K562 (cell line): ENCODE measurements around the gene TMEM225B. TPM values are rescaled to one million over a fixed set of nuclear protein-coding genes. Genes with fewer than 3 reads are reported as not detected.
A peak's percentile ranks its signal among the peaks of the same experiment; 100 is the strongest.

Experiments
- ADNP ChIP-seq: fragments of 200-800 bp; sonication (Bioruptor generic); IDR thresholded peaks from 2 replicates; pipeline ENCODE4 v1.6.1; 2016; ENCODE audit warnings: missing genetic modification characterization, missing compliant biosample characterization
- ARID3A ChIP-seq: IDR thresholded peaks from 2 replicates; pipeline ENCODE4 v1.6.1; 2012; ENCODE audit warnings: low read depth, low read length, improper control_type of control experiment, borderline replicate concordance
- ATF1 ChIP-seq, 2 experiments: fragments of 450-650 bp in 1 of 2; IDR thresholded peaks; 2 replicates each; pipeline ENCODE4 v1.6.1; 2016; ENCODE audit warnings: missing compliant biosample characterization in 1 of 2, missing genetic modification characterization in 1 of 2
- CHD2 ChIP-seq: IDR thresholded peaks from 2 replicates; pipeline ENCODE4 v1.6.1; 2011; ENCODE audit warnings: low read depth, low read length
- CTBP1 ChIP-seq: fragments of 450-650 bp; IDR thresholded peaks from 2 replicates; pipeline ENCODE4 v1.6.1; 2016; ENCODE audit warnings: borderline replicate concordance
- DACH1 ChIP-seq: fragments of 450-650 bp; IDR thresholded peaks from 2 replicates; pipeline ENCODE4 v1.6.1; 2018; ENCODE audit not compliant: partially characterized antibody
- E2F4 ChIP-seq: sonication (generic); formaldehyde crosslinking; IDR thresholded peaks from 2 replicates; pipeline ENCODE4 v1.8.0; 2022; ENCODE audit warnings: mild to moderate bottlenecking, low read depth, missing genetic modification reagents
- LCOR ChIP-seq: sonication (generic); formaldehyde crosslinking; IDR thresholded peaks from 2 replicates; pipeline ENCODE4 v1.8.0; 2022; ENCODE audit warnings: mild to moderate bottlenecking, missing genetic modification reagents
- MYBL2 ChIP-seq, 2 experiments: fragments of 450-650 bp in 1 of 2; sonication (generic) in 1 of 2; formaldehyde crosslinking in 1 of 2; IDR thresholded peaks; 2 replicates each; pipeline versions ENCODE4 v1.6.1 to v1.8.1; 2017 to 2022; ENCODE audit warnings: borderline replicate concordance in 1 of 2, inconsistent platforms in 1 of 2, low read depth in 1 of 2, mild to moderate bottlenecking in 1 of 2, missing genetic modification reagents in 1 of 2, moderate library complexity in 1 of 2
- NR2C1 ChIP-seq, 2 experiments: fragments of 450-650 bp; IDR thresholded peaks; 2 replicates each; pipeline ENCODE4 v1.6.1; 2017; ENCODE audit warnings: mild to moderate bottlenecking in 2 of 2, antibody characterized with exemption in 1 of 2, inconsistent platforms in 1 of 2, missing compliant biosample characterization in 1 of 2, missing genetic modification characterization in 1 of 2
- RBFOX2 ChIP-seq: fragments of 200-400 bp; formaldehyde crosslinking; IDR thresholded peaks from 2 replicates; pipeline ENCODE4 v1.6.1; 2017; ENCODE audit warnings: low read depth, mild to moderate bottlenecking, low read length, moderate library complexity
- RNF2 ChIP-seq: sonication (generic); IDR thresholded peaks from 2 replicates; pipeline ENCODE4 v1.6.1; 2016
- SMARCE1 ChIP-seq: fragments of 450-650 bp; IDR thresholded peaks from 2 replicates; pipeline ENCODE4 v1.7.1; 2016; ENCODE audit warnings: mild to moderate bottlenecking
- STAT5A ChIP-seq: IDR thresholded peaks from 2 replicates; pipeline ENCODE4 v1.6.1; 2012; ENCODE audit warnings: low read length, inconsistent platforms, borderline replicate concordance
- ZBTB7A ChIP-seq: IDR thresholded peaks from 2 replicates; pipeline ENCODE4 v1.6.1; 2011; ENCODE audit warnings: low read depth, mild to moderate bottlenecking, low read length, moderate library complexity, borderline replicate concordance; ENCODE audit not compliant: control insufficient read depth
- ZNF311 ChIP-seq: fragments of 250-450 bp; sonication (Bioruptor Pico); IDR thresholded peaks from 2 replicates; pipeline ENCODE4 v1.4.0; 2020; ENCODE audit warnings: mild to moderate bottlenecking, moderate library complexity
- polyA plus RNA-seq, 8 experiments: library from polyadenylated mRNA; depleted of rRNA in 4 of 8; stranded (reverse) in 5 of 8; unstranded in 3 of 8; fragments of >200 nt; fragmentation: Nextera tagmentation in 2 of 8; fragmentation: Illumina TruSeq in 1 of 8; extraction: Ambion mirVana in 2 of 8; extraction: Trizol in 1 of 8; gene quantifications; 2 replicates each; pipeline versions ENCODE4 v1.2.1 to v1.2.3, GENCODE V29; 2011 to 2014; ENCODE audit warnings: inconsistent platforms in 1 of 8, missing spikeins in 1 of 8
- total RNA-seq, 7 experiments: library from RNA; depleted of rRNA in 6 of 7; stranded (reverse); fragments of >200 nt in 6 of 7; fragmentation: Illumina TruSeq in 2 of 7; extraction: Trizol in 2 of 7; gene quantifications; 2 replicates each; pipeline versions ENCODE4 v1.2.1 to v1.2.3, GENCODE V29; 2011 to 2021; ENCODE audit warnings: low replicate concordance in 1 of 7
- TF ChIP-seq, protein P1 (sequence below), 2 experiments: fragments of 450-650 bp; IDR thresholded peaks; 2 replicates each; pipeline ENCODE4 v1.6.1; 2016; ENCODE audit warnings: mild to moderate bottlenecking in 2 of 2, borderline replicate concordance in 1 of 2, low read depth in 1 of 2, moderate library complexity in 1 of 2

The TMEM225B gene
- total and polyA plus RNA-seq, 9 of the 15 experiments (the other 6 are each of a cell fraction or from before 2014, with no cell fraction given): 0.08 to 0.73 (median 0.56) TPM

DNA sequence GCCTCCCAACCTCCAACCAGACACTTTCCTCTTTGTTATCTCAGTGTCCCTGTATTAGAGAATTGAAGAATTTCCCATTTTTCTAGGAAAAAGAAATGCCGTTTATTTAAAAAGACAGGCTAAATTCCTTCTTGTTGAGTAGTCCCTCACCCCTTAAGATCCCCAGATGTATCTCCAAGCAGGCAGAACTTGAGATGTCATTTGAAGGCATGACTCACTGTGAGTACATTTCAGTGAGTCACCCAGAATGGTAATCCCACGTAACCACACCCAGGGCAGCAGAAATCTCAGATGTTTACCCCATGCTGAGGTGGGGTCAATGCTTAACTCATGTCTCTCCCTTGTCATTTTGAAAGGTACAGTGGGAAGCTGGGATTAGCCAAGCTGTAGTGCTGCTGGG lies 35.2 kb upstream of the TMEM225B start (continued):
- TF ChIP-seq, protein P1, sequence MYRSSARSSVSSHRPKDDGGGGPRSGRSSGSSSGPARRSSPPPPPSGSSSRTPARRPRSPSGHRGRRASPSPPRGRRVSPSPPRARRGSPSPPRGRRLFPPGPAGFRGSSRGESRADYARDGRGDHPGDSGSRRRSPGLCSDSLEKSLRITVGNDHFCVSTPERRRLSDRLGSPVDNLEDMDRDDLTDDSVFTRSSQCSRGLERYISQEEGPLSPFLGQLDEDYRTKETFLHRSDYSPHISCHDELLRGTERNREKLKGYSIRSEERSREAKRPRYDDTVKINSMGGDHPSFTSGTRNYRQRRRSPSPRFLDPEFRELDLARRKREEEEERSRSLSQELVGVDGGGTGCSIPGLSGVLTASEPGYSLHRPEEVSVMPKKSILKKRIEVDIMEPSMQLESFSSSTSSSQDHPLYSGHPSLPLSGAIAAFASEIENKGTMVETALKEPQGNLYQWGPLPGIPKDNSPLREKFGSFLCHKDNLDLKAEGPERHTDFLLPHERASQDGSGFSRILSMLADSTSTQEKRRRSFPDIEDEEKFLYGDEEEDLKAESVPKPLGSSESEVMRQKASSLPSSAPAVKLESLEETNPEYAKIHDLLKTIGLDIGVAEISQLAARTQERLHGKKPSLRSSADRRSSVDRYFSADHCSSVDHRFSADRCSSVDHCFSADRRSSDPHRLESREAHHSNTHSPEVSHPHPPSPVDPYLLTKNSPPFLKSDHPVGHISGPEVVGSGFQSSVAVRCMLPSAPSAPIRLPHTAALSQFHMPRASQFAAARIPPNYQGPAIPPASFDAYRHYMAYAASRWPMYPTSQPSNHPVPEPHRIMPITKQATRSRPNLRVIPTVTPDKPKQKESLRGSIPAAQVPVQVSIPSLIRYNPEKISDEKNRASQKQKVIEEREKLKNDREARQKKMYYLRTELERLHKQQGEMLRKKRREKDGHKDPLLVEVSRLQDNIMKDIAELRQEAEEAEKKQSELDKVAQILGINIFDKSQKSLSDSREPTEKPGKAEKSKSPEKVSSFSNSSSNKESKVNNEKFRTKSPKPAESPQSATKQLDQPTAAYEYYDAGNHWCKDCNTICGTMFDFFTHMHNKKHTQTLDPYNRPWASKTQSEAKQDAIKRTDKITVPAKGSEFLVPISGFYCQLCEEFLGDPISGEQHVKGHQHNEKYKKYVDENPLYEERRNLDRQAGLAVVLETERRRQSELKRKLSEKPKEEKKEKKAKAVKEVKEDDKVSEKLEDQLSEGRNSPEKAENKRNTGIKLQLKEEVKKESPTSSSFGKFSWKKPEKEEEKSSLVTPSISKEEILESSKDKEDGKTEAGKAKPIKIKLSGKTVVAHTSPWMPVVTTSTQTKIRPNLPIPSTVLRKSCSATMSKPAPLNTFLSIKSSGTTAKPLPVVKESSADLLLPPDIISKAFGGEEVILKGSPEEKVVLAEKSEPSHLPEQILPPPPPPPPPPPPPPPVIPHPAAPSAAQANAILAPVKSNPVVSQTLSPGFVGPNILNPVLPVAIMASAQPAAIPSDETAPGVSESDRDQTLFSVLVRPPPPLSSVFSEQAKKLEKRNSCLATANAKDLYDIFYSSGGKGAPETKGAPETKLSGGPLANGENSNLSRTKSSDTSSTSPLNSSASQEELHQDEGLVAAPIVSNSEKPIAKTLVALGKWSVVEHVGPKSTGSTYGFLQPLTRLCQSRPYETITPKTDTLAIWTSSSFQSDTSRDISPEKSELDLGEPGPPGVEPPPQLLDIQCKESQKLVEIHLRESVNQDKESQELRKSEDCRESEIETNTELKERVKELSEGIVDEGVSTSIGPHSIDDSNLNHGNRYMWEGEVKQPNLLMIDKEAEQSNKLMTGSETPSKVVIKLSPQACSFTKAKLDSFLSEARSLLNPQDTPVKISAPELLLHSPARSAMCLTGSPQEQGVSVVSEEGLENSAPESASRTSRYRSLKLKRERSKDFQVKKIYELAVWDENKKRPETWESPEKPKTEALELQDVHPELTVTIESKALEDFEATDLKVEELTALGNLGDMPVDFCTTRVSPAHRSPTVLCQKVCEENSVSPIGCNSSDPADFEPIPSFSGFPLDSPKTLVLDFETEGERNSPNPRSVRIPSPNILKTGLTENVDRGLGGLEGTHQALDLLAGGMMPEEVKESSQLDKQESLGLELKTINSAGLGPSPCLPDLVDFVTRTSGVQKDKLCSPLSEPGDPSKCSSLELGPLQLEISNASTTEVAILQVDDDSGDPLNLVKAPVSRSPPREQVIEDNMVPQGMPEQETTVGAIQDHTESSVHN (IDR thresholded peaks at IDR 0.05; ENCODE audit: borderline replicate concordance in 1 of 2, low read depth in 1 of 2): peak in 1 of 2 experiments; percentile 87; a peak in 2 of 4 replicates
- TF ChIP-seq MYBL2 (IDR thresholded peaks at IDR 0.05; ENCODE audit: low read depth) (no peak), MYBL2 (CRISPR knock-in tag; IDR thresholded peaks at IDR 0.05; ENCODE audit: borderline replicate concordance) (no peak), ZNF311 (CRISPR knock-in tag) (no peak), NR2C1 (IDR thresholded peaks at IDR 0.05) (0 out of 2 replicates have a peak, but pooled peaks have one; percentile 19), NR2C1 (tag; IDR thresholded peaks at IDR 0.05) (no peak), SMARCE1 (peak; percentile 98), RBFOX2 (0 out of 2 replicates have a peak, but pooled peaks have one; percentile 10), ADNP (tag) (no peak), CHD2 (no peak), ZBTB7A (no peak), CTBP1 (peak; percentile 54; the same call in 1 of the 2 replicates), STAT5A (peak; percentile 41; the same call in 1 of the 2 replicates), RNF2 (peak; percentile 43; the same call in 1 of the 2 replicates), ATF1 (CRISPR knock-in tag; IDR thresholded peaks at IDR 0.05) (no peak), ATF1 (tag; IDR thresholded peaks at IDR 0.05) (peak; percentile 30; the same call in 1 of the 2 replicates), DACH1 (peak; percentile 50), LCOR (0 out of 2 replicates have a peak, but pooled peaks have one; percentile 60), E2F4 (CRISPR knock-in tag) (no peak), ARID3A (peak; percentile 55; the same call in 1 of the 2 replicates)
